ENCODE measurements around the gene DUS2. TPM values are rescaled to one million over a fixed set of nuclear protein-coding genes. Genes with fewer than 3 reads are reported as not detected.
A peak's percentile ranks its signal among the peaks of the same experiment; 100 is the strongest.
"Not testable (repeated sequence)": the region's sequence is repeated elsewhere in the genome, so short reads cannot be mapped to it uniquely, and the experiment has no call there.

The DUS2 gene
- total RNA-seq, 4 donors from 2014 or later = 4.5 to 9.6 (median 7.1) TPM

DNA sequence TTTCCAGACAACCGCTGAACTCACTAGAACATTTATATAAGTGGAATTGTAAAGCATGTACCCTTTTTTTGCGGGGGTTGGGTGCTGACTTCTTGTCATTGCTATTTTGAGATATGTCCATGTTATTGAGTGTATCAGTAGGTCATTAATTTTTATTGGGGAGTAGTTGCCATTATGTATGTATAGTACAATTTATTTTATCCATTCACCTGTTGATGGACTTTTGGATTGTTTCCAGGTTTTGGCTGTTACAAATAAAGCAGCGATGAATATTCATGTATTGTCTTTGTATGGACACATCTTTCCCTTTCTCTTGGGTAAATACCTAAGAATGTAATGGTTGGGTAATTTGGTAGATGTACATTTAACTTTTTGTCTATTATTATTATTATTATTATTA, 74.8 kb downstream of the DUS2 start:
- Histone ChIP-seq H3K27ac (peak overlapping the region; percentile 6 to 97 (median 52)), H3K4me1 (peaks cover 69 to 83% of the 10 kb centered on the region in 2 donors), H3K9me3 (no peaks in the 10 kb centered on the region), H3K36me3 (no peaks in the 10 kb centered on the region), H3K27me3 (no peaks in the 10 kb centered on the region), H3K4me3 (no peak overlapping the region)
- no peak for ATAC-seq
- TF ChIP-seq POLR2A (IDR thresholded peaks at IDR 0.05) = no peak
- TF ChIP-seq, protein P1, sequence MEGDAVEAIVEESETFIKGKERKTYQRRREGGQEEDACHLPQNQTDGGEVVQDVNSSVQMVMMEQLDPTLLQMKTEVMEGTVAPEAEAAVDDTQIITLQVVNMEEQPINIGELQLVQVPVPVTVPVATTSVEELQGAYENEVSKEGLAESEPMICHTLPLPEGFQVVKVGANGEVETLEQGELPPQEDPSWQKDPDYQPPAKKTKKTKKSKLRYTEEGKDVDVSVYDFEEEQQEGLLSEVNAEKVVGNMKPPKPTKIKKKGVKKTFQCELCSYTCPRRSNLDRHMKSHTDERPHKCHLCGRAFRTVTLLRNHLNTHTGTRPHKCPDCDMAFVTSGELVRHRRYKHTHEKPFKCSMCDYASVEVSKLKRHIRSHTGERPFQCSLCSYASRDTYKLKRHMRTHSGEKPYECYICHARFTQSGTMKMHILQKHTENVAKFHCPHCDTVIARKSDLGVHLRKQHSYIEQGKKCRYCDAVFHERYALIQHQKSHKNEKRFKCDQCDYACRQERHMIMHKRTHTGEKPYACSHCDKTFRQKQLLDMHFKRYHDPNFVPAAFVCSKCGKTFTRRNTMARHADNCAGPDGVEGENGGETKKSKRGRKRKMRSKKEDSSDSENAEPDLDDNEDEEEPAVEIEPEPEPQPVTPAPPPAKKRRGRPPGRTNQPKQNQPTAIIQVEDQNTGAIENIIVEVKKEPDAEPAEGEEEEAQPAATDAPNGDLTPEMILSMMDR (IDR thresholded peaks at IDR 0.05 in 4 of 5, conservative IDR thresholded peaks at IDR 0.05 in 1 of 5) = no peak
- DNase-seq = no peak
- in situ Hi-C loops (cut with MboI; ENCODE audit: low sequenced_read_pairs in 4 of 4) (loop anchor here in 2 of 4 donors (25.0 kb wide), 1 partner anchor 239 kb away; no protein-coding TSS in a partner anchor), intact Hi-C loops (cut with DNase I; ENCODE audit: low total_unique reads) (no loop called here)

DNA sequence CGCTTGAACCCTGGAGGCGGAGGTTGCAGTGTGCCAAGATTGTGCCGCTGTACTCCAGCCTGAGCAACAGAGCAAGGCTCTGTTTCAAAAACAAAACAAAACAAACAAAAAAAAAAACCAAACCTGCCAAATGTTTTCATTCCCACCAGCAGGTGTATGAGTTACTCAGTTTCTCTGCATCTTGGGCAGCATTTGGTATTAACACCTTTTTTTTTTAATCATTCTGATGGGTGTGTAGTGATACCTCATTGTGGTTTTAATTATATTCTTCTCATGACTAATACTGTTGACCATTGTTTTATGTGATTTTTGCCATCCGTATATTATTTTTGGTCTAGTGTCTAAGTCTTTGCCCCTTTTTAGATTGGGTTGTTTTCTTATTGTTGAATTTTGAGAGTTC, 77.4 kb downstream of the DUS2 start:
- peak overlapping the region in 3 of 4 donors; percentile 3 to 35 (median 23) for H3K27ac ChIP-seq
- intact Hi-C loops (cut with DNase I; ENCODE audit: low total_unique reads) = no loop called here
- in situ Hi-C loops (cut with MboI; ENCODE audit: low sequenced_read_pairs in 4 of 4) = loop anchor here in 1 of 4 donors (10.0 kb wide), 1 partner anchor 114 kb away; no protein-coding TSS in a partner anchor
- no peak for ATAC-seq
- H3K27me3 ChIP-seq = no peaks in the 10 kb centered on the region
- H3K9me3 ChIP-seq = no peaks in the 10 kb centered on the region
- TF ChIP-seq, protein P1 (IDR thresholded peaks at IDR 0.05 in 4 of 5, conservative IDR thresholded peaks at IDR 0.05 in 1 of 5) = peak in 1 of 5 experiments; percentile 16
- TF ChIP-seq POLR2A (IDR thresholded peaks at IDR 0.05) = no peak
- H3K4me1 ChIP-seq = peaks cover 57 to 70% of the 10 kb centered on the region in 2 donors
- no peak overlapping the region for H3K4me3 ChIP-seq
- H3K36me3 ChIP-seq = no peaks in the 10 kb centered on the region
- no peak for DNase-seq

DNA sequence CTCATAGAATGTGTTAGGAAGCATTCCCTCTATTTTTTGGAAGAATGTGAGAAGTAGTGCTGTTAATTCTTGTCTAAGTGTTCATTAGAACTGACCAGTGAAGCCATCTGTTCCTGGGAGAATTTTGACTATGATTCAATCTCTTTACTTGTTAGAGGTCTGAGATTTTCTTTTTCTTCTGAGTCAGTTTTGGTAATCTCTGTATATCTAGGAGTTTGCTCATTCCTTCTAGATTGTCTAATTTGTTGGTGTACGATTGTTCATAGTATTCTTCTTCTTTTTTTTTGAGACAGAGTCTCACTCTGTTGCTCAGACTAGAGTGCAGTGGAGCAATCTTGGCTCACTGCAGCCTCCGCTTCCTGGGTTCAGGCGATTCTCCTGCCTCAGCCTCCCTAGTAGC, 82.5 kb downstream of the DUS2 start:
- TF ChIP-seq, protein P1 (IDR thresholded peaks at IDR 0.05 in 4 of 5, conservative IDR thresholded peaks at IDR 0.05 in 1 of 5) = no peak
- no peak for TF ChIP-seq POLR2A (IDR thresholded peaks at IDR 0.05)
- Histone ChIP-seq H3K4me3 (no peak overlapping the region), H3K9me3 (no peaks in the 10 kb centered on the region), H3K4me1 (peaks cover 17 to 36% of the 10 kb centered on the region in 2 donors), H3K27ac (no peak overlapping the region), H3K36me3 (no peaks in the 10 kb centered on the region), H3K27me3 (no peaks in the 10 kb centered on the region)
- intact Hi-C loops (cut with DNase I; ENCODE audit: low total_unique reads) = no loop called here
- no peak for DNase-seq
- ATAC-seq = no peak
- in situ Hi-C loops (cut with MboI; ENCODE audit: low sequenced_read_pairs in 4 of 4) = loop anchor here in 1 of 4 donors (10.0 kb wide), 1 partner anchor 109 kb away; no protein-coding TSS in a partner anchor

DNA sequence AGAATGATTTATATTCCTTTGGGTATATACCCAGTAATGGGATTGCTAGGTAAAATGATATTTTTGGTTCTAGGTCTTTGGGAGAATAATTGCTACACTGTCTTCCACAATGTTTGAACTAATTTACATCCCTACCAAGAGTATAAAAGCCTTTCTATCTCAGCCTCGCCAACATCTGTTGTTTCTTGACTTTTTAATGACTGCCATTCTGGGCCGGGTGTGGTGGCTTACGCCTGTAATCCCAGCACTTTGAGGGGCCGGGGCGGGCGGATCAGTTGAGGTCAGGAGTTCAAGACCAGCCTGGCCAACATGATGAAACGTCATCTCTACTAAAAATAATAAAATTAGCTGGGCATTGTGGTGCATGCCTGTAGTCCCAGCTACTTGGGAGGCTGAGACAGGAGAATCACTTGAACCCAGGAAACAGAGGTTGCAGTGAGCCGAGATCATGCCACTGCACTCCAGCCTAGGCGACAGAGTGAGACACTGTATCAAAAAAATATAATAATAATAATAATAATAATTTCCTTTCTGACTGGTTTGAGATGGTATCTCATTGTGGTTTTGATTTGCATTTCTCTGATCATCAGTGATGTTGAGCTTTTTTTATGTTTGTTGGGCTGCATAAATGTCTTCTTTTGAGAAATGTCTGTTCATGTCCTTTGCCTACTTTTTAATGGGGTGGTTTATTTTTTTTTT, 84.3 kb downstream of the DUS2 start:
- in situ Hi-C loops (cut with MboI; ENCODE audit: low sequenced_read_pairs in 4 of 4) = loop anchor here in 1 of 4 donors (10.0 kb wide), 1 partner anchor 107 kb away; no protein-coding TSS in a partner anchor
- intact Hi-C loops (cut with DNase I; ENCODE audit: low total_unique reads); DNase-seq; H3K27me3 ChIP-seq; H3K27ac ChIP-seq; H3K9me3 ChIP-seq; ATAC-seq; H3K4me3 ChIP-seq; H3K36me3 ChIP-seq: not testable (repeated sequence)
- H3K4me1 ChIP-seq = peaks cover 15 to 27% of the 10 kb centered on the region in 2 donors

DNA sequence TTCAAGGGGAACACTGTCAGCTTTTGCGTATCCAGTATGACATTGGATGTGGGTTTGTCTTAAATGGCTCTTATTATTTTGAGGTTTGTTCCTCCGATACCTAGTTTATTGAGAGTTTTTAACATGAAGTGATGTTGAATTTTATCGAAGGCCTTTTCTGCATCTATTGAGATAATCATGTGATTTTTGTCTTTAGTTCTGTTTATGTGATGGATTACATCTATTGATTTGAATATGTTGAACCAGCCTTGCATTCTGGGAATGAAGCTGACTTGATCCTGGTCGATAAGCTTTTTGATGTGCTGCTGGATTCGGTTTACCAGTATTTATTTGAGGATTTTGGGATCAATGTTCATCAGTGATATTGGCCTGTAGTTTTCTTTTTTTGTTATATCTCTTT, 86.1 kb downstream of the DUS2 start:
- peaks cover 11 to 12% of the 10 kb centered on the region in 2 donors for H3K4me1 ChIP-seq
- H3K27me3 ChIP-seq; H3K9me3 ChIP-seq; intact Hi-C loops (cut with DNase I; ENCODE audit: low total_unique reads); DNase-seq; H3K4me3 ChIP-seq; H3K27ac ChIP-seq; ATAC-seq; H3K36me3 ChIP-seq: not testable (repeated sequence)
- in situ Hi-C loops (cut with MboI; ENCODE audit: low sequenced_read_pairs in 4 of 4) = loop anchor here in 1 of 4 donors (10.0 kb wide), 1 partner anchor 106 kb away; no protein-coding TSS in a partner anchor

DNA sequence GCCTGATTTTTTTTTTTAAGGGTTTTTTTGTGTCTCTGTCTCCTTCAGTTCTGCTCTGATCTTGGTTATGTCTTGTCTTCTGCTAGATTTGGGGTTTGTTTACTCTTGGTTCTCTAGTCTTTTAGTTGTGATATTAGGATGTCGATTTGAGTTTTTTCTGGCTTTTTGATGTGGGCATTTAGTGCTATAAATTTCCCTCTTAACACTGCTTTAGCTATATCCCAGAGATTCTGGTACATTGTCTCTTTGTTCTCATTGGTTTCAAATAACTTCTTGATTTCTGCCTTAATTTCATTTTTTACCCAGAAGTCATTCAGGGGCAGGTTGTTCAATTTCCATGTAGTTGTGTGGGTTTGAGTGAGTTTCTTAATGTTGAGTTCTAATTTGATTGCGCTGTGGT, 87.5 kb downstream of the DUS2 start:
- DNase-seq; H3K27me3 ChIP-seq; H3K36me3 ChIP-seq; H3K9me3 ChIP-seq; H3K27ac ChIP-seq; ATAC-seq; H3K4me3 ChIP-seq; intact Hi-C loops (cut with DNase I; ENCODE audit: low total_unique reads); in situ Hi-C loops (cut with MboI; ENCODE audit: low sequenced_read_pairs in 4 of 4): not testable (repeated sequence)
- peaks cover 19 to 22% of the 10 kb centered on the region in 2 donors for H3K4me1 ChIP-seq

Data from gastrocnemius medialis (tissue), 4 donors.